Mucosa of gallbladder (tissue), 1 donor: ENCODE measurements around the gene ZC3H7B. TPM values are rescaled to one million over a fixed set of nuclear protein-coding genes. Genes with fewer than 3 reads are reported as not detected.
A peak's percentile ranks its signal among the peaks of the same experiment; 100 is the strongest.
"Not testable (repeated sequence)": the region's sequence is repeated elsewhere in the genome, so short reads cannot be mapped to it uniquely, and the experiment has no call there.

Experiments
- DNase-seq: peaks from one replicate; pipeline ENCODE4 v3.0.0-alpha.2; 2020; ENCODE audit warnings: low spot score
- total RNA-seq: library from RNA; stranded (reverse); gene quantifications from one replicate; pipeline ENCODE4 v1.2.1, GENCODE V29; 2021
- donor health status: DM: no; HTN: no; CAD: no.

Gene ZC3H7B
- total RNA-seq, 1 donor from 2014 or later, result 80.3 TPM

GRCh38 chr22:41382610-41383009, 81.3 kb downstream of the ZC3H7B start:
- no peak for DNase-seq

- no peak for DNase-seq
These were observed 81.8 kb downstream of the ZC3H7B start for GRCh38 chr22:41383085-41383484.

GRCh38 chr22:41384128-41384527, 82.8 kb downstream of the ZC3H7B start:
- no peak for DNase-seq

GRCh38 chr22:41387341-41387740, 86.0 kb downstream of the ZC3H7B start:
- DNase-seq, result no peak

GRCh38 chr22:41394012-41394356, 92.7 kb downstream of the ZC3H7B start:
- DNase-seq, result no peak

- no peak for DNase-seq
These were observed 94.4 kb downstream of the ZC3H7B start for GRCh38 chr22:41395531-41396240.

- peak; percentile 60 for DNase-seq
These were observed 96.0 kb downstream of the ZC3H7B start for GRCh38 chr22:41397143-41397811.

GRCh38 chr22:41398921-41399320, 97.6 kb downstream of the ZC3H7B start:
- no peak for DNase-seq

GRCh38 chr22:41401781-41402648, 100.7 kb downstream of the ZC3H7B start:
- DNase-seq, result peak; percentile 90

- DNase-seq, result not testable (repeated sequence)
These were observed 101.5 kb downstream of the ZC3H7B start for GRCh38 chr22:41402851-41403250.

- peak; percentile 93 for DNase-seq
These were observed 102.4 kb downstream of the ZC3H7B start for GRCh38 chr22:41403532-41404318.

- no peak for DNase-seq
These were observed 104.3 kb downstream of the ZC3H7B start for GRCh38 chr22:41405588-41405987.

GRCh38 chr22:41406410-41406809, 105.1 kb downstream of the ZC3H7B start:
- no peak for DNase-seq

GRCh38 chr22:41407433-41407832, 106.1 kb downstream of the ZC3H7B start:
- no peak for DNase-seq

GRCh38 chr22:41408665-41409064, 107.3 kb downstream of the ZC3H7B start:
- DNase-seq, result no peak

Other genes with a start within 250 kb of the ZC3H7B start
- 69.3 TPM for gene EP300, start 208.9 kb upstream of the ZC3H7B start, total RNA-seq
- gene L3MBTL2, start 96.2 kb upstream of the ZC3H7B start, total RNA-seq, result 28.3 TPM
- gene CHADL, start 60.6 kb upstream of the ZC3H7B start, total RNA-seq, result 5.4 TPM
- 85.6 TPM for gene RANGAP1, start 15.3 kb upstream of the ZC3H7B start, total RNA-seq
- gene TEF, start 80.4 kb downstream of the ZC3H7B start, total RNA-seq, result 28.4 TPM
- gene TOB2, start 145.3 kb downstream of the ZC3H7B start, total RNA-seq, result 131 TPM
- 29.1 TPM for gene PHF5A, start 167.2 kb downstream of the ZC3H7B start, total RNA-seq
- gene ACO2, start 167.6 kb downstream of the ZC3H7B start, total RNA-seq, result 172 TPM
- 26.0 TPM for gene POLR3H, start 242.9 kb downstream of the ZC3H7B start, total RNA-seq